Effector CD8-positive, alpha-beta T cell (primary cell): ENCODE results near the gene RPL3.

Experiments
- DNase-seq: peaks from one replicate; lab custom pipeline; 2025; lab: John Stamatoyannopoulos, UW

Gene RPL3

GRCh38 chr22:39299829-39300178 is 19.6 kb downstream of the RPL3 start:
- DNase-seq = no peak

- DNase-seq = no peak
Observed at GRCh38 chr22:39298241-39298987, 21.0 kb downstream of the RPL3 start.

GRCh38 chr22:39297490-39298240 is 21.8 kb downstream of the RPL3 start:
- no peak for DNase-seq

- DNase-seq = no peak
Observed at GRCh38 chr22:39296981-39297489, 22.4 kb downstream of the RPL3 start.

GRCh38 chr22:39296535-39296934 is 22.9 kb downstream of the RPL3 start:
- DNase-seq = no peak

GRCh38 chr22:39294571-39295468 is 24.6 kb downstream of the RPL3 start:
- no peak for DNase-seq

GRCh38 chr22:39293766-39294368 is 25.6 kb downstream of the RPL3 start:
- no peak for DNase-seq

GRCh38 chr22:39292561-39293074 is 26.8 kb downstream of the RPL3 start:
- no peak for DNase-seq

- no peak for DNase-seq
Observed at GRCh38 chr22:39292031-39292462, 27.4 kb downstream of the RPL3 start.

GRCh38 chr22:39291523-39291922 is 27.9 kb downstream of the RPL3 start:
- DNase-seq = no peak

GRCh38 chr22:39290724-39291161 is 28.7 kb downstream of the RPL3 start:
- DNase-seq = no peak

- DNase-seq = no peak
Observed at GRCh38 chr22:39289975-39290720, 29.3 kb downstream of the RPL3 start.

GRCh38 chr22:39289533-39289932 is 29.9 kb downstream of the RPL3 start:
- no peak for DNase-seq

- no peak for DNase-seq
Observed at GRCh38 chr22:39288135-39288898, 31.1 kb downstream of the RPL3 start.

- DNase-seq = no peak
Observed at GRCh38 chr22:39287076-39287725, 32.2 kb downstream of the RPL3 start.

GRCh38 chr22:39284983-39285382 is 34.4 kb downstream of the RPL3 start:
- no peak for DNase-seq

- DNase-seq = no peak
Observed at GRCh38 chr22:39284142-39284980, 35.1 kb downstream of the RPL3 start.

GRCh38 chr22:39283322-39284141 is 35.9 kb downstream of the RPL3 start:
- no peak for DNase-seq
